ENCODE results near the gene TES. TPM values are rescaled to one million over a fixed set of nuclear protein-coding genes. Genes with fewer than 3 reads are reported as not detected.

The TES gene
- total and polyA plus RNA-seq, 4 donors = 5.7 to 11.8 (median 7.5) TPM

DNA sequence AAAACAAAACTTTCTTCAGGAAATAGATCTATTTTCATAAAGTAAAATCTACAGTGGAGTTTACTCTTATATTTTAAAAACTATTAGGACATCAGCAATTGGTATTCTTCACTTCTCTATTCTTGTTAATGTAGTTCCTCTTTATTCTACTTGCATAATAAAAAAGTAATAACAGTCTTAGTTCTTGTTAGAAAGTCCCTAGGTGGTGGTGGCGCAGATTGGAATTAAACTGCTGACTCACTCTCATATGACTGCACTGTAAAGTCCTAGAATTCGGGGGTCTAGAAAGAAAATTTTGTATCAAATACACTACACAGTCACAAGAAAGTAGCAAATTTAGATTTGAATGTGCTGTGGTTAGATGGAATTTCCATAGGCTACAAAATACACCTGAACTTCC lies 44.6 kb upstream of the TES start:
- no peak overlapping the region for H3K4me3 ChIP-seq (ENCODE audit: low read depth in 1 of 3, low read length in 3 of 3)
- 80% methylated on average over 2 of the region's 2 CpGs for WGBS
- no peak overlapping the region for H3K9ac ChIP-seq (ENCODE audit: low read depth in 1 of 2, low read length in 2 of 2)
- no peak for DNase-seq (ENCODE audit: low spot score)
- no peak overlapping the region for H3K27ac ChIP-seq (ENCODE audit: low read depth in 1 of 2, low read length in 2 of 2)
- H3K4me1 ChIP-seq (ENCODE audit: control insufficient read depth in 4 of 4, insufficient read depth in 4 of 4, low read length in 3 of 4) = peaks cover 0 to 8% (median 0%) of the 10 kb centered on the region in 4 donors
- no peaks in the 10 kb centered on the region for H3K9me3 ChIP-seq (ENCODE audit: control insufficient read depth in 4 of 4, low read length in 3 of 4)
- no peaks in the 10 kb centered on the region for H3K36me3 ChIP-seq (ENCODE audit: control insufficient read depth in 4 of 4, insufficient read depth in 3 of 4, low read depth in 1 of 4, low read length in 3 of 4)
- TF ChIP-seq RAD21 (IDR thresholded peaks at IDR 0.05) = no peak
- TF ChIP-seq, protein P1, sequence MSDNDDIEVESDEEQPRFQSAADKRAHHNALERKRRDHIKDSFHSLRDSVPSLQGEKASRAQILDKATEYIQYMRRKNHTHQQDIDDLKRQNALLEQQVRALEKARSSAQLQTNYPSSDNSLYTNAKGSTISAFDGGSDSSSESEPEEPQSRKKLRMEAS (IDR thresholded peaks at IDR 0.05) = no peak
- TF ChIP-seq SP1 (IDR thresholded peaks at IDR 0.05) = no peak
- TF ChIP-seq HNF4A (conservative IDR thresholded peaks at IDR 0.05) = no peak
- no peak for TF ChIP-seq JUND (IDR thresholded peaks at IDR 0.05)
- TF ChIP-seq, protein P2, sequence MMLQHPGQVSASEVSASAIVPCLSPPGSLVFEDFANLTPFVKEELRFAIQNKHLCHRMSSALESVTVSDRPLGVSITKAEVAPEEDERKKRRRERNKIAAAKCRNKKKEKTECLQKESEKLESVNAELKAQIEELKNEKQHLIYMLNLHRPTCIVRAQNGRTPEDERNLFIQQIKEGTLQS (IDR thresholded peaks at IDR 0.05) = no peak
- TF ChIP-seq, protein P3, sequence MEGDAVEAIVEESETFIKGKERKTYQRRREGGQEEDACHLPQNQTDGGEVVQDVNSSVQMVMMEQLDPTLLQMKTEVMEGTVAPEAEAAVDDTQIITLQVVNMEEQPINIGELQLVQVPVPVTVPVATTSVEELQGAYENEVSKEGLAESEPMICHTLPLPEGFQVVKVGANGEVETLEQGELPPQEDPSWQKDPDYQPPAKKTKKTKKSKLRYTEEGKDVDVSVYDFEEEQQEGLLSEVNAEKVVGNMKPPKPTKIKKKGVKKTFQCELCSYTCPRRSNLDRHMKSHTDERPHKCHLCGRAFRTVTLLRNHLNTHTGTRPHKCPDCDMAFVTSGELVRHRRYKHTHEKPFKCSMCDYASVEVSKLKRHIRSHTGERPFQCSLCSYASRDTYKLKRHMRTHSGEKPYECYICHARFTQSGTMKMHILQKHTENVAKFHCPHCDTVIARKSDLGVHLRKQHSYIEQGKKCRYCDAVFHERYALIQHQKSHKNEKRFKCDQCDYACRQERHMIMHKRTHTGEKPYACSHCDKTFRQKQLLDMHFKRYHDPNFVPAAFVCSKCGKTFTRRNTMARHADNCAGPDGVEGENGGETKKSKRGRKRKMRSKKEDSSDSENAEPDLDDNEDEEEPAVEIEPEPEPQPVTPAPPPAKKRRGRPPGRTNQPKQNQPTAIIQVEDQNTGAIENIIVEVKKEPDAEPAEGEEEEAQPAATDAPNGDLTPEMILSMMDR (IDR thresholded peaks at IDR 0.05; ENCODE audit: low read depth, low read length, missing input control) = no peak
- no peak for TF ChIP-seq NR2F2 (IDR thresholded peaks at IDR 0.05)
- no peak for TF ChIP-seq YY1 (IDR thresholded peaks at IDR 0.05)
- no peaks in the 10 kb centered on the region for H3K27me3 ChIP-seq (ENCODE audit: control insufficient read depth in 4 of 4, insufficient read depth in 4 of 4, low read length in 3 of 4)

DNA sequence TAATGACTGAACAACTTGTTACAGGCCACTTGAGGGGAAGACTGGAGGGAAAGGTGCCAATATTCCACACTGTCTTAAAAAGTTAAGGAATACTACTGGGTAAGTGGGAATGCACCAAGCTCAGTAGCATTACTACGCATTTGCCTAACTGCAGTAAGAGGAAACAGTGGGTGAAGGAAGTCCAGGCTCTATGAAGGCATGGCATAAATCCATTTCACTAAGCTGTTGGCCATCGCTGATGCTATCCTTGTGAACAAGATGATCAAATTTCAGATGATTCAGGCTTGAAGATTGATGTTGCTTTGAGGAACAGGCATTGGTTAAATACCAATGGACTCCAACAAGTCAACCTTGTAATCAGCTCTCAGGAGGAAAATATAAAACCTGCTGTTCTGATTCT lies 44.2 kb upstream of the TES start:
- 88% methylated on average over 2 of the region's 2 CpGs for WGBS
- no peaks in the 10 kb centered on the region for H3K27me3 ChIP-seq (ENCODE audit: control insufficient read depth in 4 of 4, insufficient read depth in 4 of 4, low read length in 3 of 4)
- H3K9ac ChIP-seq (ENCODE audit: low read depth in 1 of 2, low read length in 2 of 2) = no peak overlapping the region
- no peak overlapping the region for H3K27ac ChIP-seq (ENCODE audit: low read depth in 1 of 2, low read length in 2 of 2)
- H3K4me3 ChIP-seq (ENCODE audit: low read depth in 1 of 3, low read length in 3 of 3) = no peak overlapping the region
- no peaks in the 10 kb centered on the region for H3K9me3 ChIP-seq (ENCODE audit: control insufficient read depth in 4 of 4, low read length in 3 of 4)
- DNase-seq (ENCODE audit: low spot score) = no peak
- peaks cover 0 to 8% (median 0%) of the 10 kb centered on the region in 4 donors for H3K4me1 ChIP-seq (ENCODE audit: control insufficient read depth in 4 of 4, insufficient read depth in 4 of 4, low read length in 3 of 4)
- TF ChIP-seq HNF4G (IDR thresholded peaks at IDR 0.05) (no peak), GABPA (IDR thresholded peaks at IDR 0.05 in 1 of 2, conservative IDR thresholded peaks at IDR 0.05 in 1 of 2) (no peak), EGR1 (IDR thresholded peaks at IDR 0.05; ENCODE audit: low read depth in 2 of 2) (no peak), FOXA1 (IDR thresholded peaks at IDR 0.05) (no peak), HNF4A (conservative IDR thresholded peaks at IDR 0.05) (no peak), RAD21 (IDR thresholded peaks at IDR 0.05) (no peak), JUND (IDR thresholded peaks at IDR 0.05) (no peak), YY1 (IDR thresholded peaks at IDR 0.05) (no peak), SP1 (IDR thresholded peaks at IDR 0.05) (no peak)
- TF ChIP-seq, protein P2 (IDR thresholded peaks at IDR 0.05) = no peak
- H3K36me3 ChIP-seq (ENCODE audit: control insufficient read depth in 4 of 4, insufficient read depth in 3 of 4, low read depth in 1 of 4, low read length in 3 of 4) = no peaks in the 10 kb centered on the region

DNA sequence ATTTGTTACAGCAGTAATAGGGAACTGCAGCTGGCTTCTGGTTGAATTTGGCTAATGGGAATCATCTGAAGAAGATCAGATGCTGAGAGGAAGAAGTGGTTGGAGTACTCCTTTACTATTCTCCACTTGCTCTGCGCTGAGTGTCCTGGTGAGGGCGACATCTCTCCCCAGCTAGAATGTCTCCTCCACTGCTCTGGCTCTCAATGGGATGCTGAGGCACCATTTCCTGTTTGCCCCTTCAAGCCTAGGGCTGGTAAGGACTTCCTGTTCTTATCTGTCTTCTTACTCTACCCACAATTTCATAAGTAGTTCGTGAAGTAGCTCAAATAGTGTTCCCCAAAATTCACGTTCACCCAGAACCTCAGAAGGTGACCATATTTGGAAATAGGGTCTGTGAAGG lies 43.2 kb upstream of the TES start:
- WGBS = 84% methylated on average over 4 of the region's 4 CpGs
- Histone ChIP-seq H3K27me3 (ENCODE audit: control insufficient read depth in 4 of 4, insufficient read depth in 4 of 4, low read length in 3 of 4) (no peaks in the 10 kb centered on the region), H3K9ac (ENCODE audit: low read depth in 1 of 2, low read length in 2 of 2) (no peak overlapping the region), H3K9me3 (ENCODE audit: control insufficient read depth in 4 of 4, low read length in 3 of 4) (no peaks in the 10 kb centered on the region), H3K36me3 (ENCODE audit: control insufficient read depth in 4 of 4, insufficient read depth in 3 of 4, low read depth in 1 of 4, low read length in 3 of 4) (no peaks in the 10 kb centered on the region), H3K4me1 (ENCODE audit: control insufficient read depth in 4 of 4, insufficient read depth in 4 of 4, low read length in 3 of 4) (peaks cover 0 to 8% (median 0%) of the 10 kb centered on the region in 4 donors), H3K4me3 (ENCODE audit: low read depth in 1 of 3, low read length in 3 of 3) (no peak overlapping the region), H3K27ac (ENCODE audit: low read depth in 1 of 2, low read length in 2 of 2) (no peak overlapping the region)
- TF ChIP-seq SP1 (IDR thresholded peaks at IDR 0.05) = no peak
- TF ChIP-seq, protein P3 (IDR thresholded peaks at IDR 0.05; ENCODE audit: low read depth, low read length, missing input control) = no peak
- no peak for TF ChIP-seq JUND (IDR thresholded peaks at IDR 0.05)
- no peak for TF ChIP-seq GABPA (IDR thresholded peaks at IDR 0.05 in 1 of 2, conservative IDR thresholded peaks at IDR 0.05 in 1 of 2)
- TF ChIP-seq, protein P1 (IDR thresholded peaks at IDR 0.05) = no peak
- no peak for TF ChIP-seq FOXA1 (IDR thresholded peaks at IDR 0.05)
- no peak for TF ChIP-seq RXRA (IDR thresholded peaks at IDR 0.05)
- TF ChIP-seq HNF4A (conservative IDR thresholded peaks at IDR 0.05) = no peak
- DNase-seq (ENCODE audit: low spot score) = no peak

All from liver (tissue), 9 donors.